Mesendoderm (in vitro differentiated cells): ENCODE results near the gene COQ2.
A peak's percentile ranks its signal among the peaks of the same experiment; 100 is the strongest.
"Not testable (repeated sequence)": the region's sequence is repeated elsewhere in the genome, so short reads cannot be mapped to it uniquely, and the experiment has no call there.

Source experiments
- DNase-seq: peaks from one replicate; pipeline ENCODE4 v3.0.0; 2013
- H2AK5ac ChIP-seq: 2 replicates; pipeline ENCODE4 v1.6.1; 2013; ENCODE audit warnings: low read length, inconsistent platforms
- H2BK120ac ChIP-seq: 2 replicates; pipeline ENCODE4 v1.6.1; 2013; ENCODE audit warnings: low read depth, mild to moderate bottlenecking, low read length, moderate library complexity, mixed read lengths
- H2BK15ac ChIP-seq: replicated peaks from 2 replicates; pipeline ENCODE4 v1.6.1; 2013; ENCODE audit warnings: low read depth, mild to moderate bottlenecking, moderate library complexity
- H2BK5ac ChIP-seq: 2 replicates; pipeline ENCODE4 v1.6.1; 2013; ENCODE audit warnings: low read length, inconsistent platforms
- H3K18ac ChIP-seq: 2 replicates; pipeline ENCODE4 v1.6.1; 2013; ENCODE audit warnings: mild to moderate bottlenecking, low read length, mixed read lengths
- H3K23ac ChIP-seq: one replicate; pipeline ENCODE4 v1.6.1; 2013; ENCODE audit warnings: low read length
- H3K27ac ChIP-seq: 2 replicates; pipeline ENCODE4 v1.5.1; 2013; ENCODE audit warnings: low read depth, mild to moderate bottlenecking, inconsistent platforms, low read length, moderate library complexity
- H3K27me3 ChIP-seq: 2 replicates; pipeline ENCODE4 v1.6.1; 2013; ENCODE audit warnings: low read length, control low read depth, mild to moderate bottlenecking, inconsistent platforms; ENCODE audit not compliant: insufficient read depth, poor library complexity
- H3K36me3 ChIP-seq: 2 replicates; pipeline ENCODE4 v1.6.1; 2013; ENCODE audit warnings: low read length, inconsistent platforms; ENCODE audit not compliant: control insufficient read depth, insufficient read depth
- H3K4ac ChIP-seq: one replicate; pipeline ENCODE4 v1.6.1; 2013; ENCODE audit warnings: low read depth, mild to moderate bottlenecking, low read length, moderate library complexity
- H3K4me1 ChIP-seq: 2 replicates; pipeline ENCODE4 v1.6.1; 2013; ENCODE audit warnings: low read depth, low read length, inconsistent platforms; ENCODE audit not compliant: control insufficient read depth
- H3K4me2 ChIP-seq: 2 replicates; pipeline ENCODE4 v1.6.1; 2013; ENCODE audit warnings: low read length
- H3K4me3 ChIP-seq: 2 replicates; pipeline ENCODE4 v1.5.1; 2013; ENCODE audit warnings: mild to moderate bottlenecking, low read length
- H3K56ac ChIP-seq: one replicate; pipeline ENCODE4 v1.6.1; 2013; ENCODE audit warnings: low read length
- H3K79me1 ChIP-seq: 2 replicates; pipeline ENCODE4 v1.6.1; 2013; ENCODE audit warnings: low read length, inconsistent platforms
- H3K79me2 ChIP-seq: 2 replicates; pipeline ENCODE4 v1.6.1; 2013; ENCODE audit warnings: mild to moderate bottlenecking, low read length; ENCODE audit not compliant: control insufficient read depth, insufficient read depth
- H3K9ac ChIP-seq: 2 replicates; pipeline ENCODE4 v1.6.1; 2013; ENCODE audit warnings: low read length, inconsistent platforms
- H4K5ac ChIP-seq: one replicate; pipeline ENCODE4 v1.6.1; 2013; ENCODE audit warnings: low read length
- H4K8ac ChIP-seq: one replicate; pipeline ENCODE4 v1.6.1; 2013; ENCODE audit warnings: low read depth, mild to moderate bottlenecking, control low read depth, low read length, moderate library complexity
- WGBS: extraction: QIAGEN DNeasy Blood & Tissue Kit; methylation state at CpG from one replicate; pipeline ENCODE4 v1.1.7; 2013; ENCODE audit warnings: low lambda C conversion rate, missing lambda C conversion rate; ENCODE audit not compliant: insufficient coverage; ENCODE audit errors: extremely low coverage; 5-methylcytosine and 5-hydroxymethylcytosine counted together

The COQ2 gene

DNA sequence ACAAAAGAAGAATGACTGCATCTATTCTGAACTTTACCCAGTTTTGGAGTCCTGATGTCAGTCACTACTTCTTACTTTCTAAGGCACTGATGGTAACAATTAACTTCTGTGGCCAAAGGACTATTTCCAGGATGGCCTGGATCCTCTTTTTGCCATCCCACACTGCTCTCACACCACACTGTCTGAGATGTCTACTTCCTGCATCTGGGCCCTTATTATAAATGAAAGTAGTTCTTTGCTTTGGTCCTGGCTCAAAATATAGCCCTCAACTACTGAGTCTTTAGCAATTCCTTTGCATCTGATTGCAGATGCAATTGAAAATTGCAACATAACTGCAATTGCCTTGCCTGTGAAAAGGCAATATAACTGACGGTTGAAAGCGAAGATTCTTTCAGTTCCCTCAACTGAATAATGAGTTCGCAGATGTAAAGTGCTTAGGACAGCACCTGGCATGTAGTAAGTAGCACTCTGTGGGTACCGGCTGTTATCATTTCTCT lies 44.2 kb downstream of the COQ2 start:
- DNase-seq, result no peak
- H3K36me3 ChIP-seq, result no peaks in the 10 kb centered on the region
- H3K9ac ChIP-seq, result no peak overlapping the region
- no peak overlapping the region for H3K4me2 ChIP-seq
- no peak overlapping the region for H2BK15ac ChIP-seq
- H3K79me2 ChIP-seq, result no peaks in the 10 kb centered on the region
- no peak overlapping the region for H3K27ac ChIP-seq
- H3K27me3 ChIP-seq, result no peaks in the 10 kb centered on the region
- H3K23ac ChIP-seq, result no peak overlapping the region
- no peak overlapping the region for H2BK5ac ChIP-seq
- H2BK120ac ChIP-seq, result no peak overlapping the region
- H3K4me1 ChIP-seq, result no peaks in the 10 kb centered on the region
- H3K56ac ChIP-seq, result no peak overlapping the region
- H3K18ac ChIP-seq, result no peak overlapping the region
- H4K8ac ChIP-seq, result no peak overlapping the region
- H3K79me1 ChIP-seq, result no peaks in the 10 kb centered on the region
- no peak overlapping the region for H3K4me3 ChIP-seq
- H4K5ac ChIP-seq, result no peak overlapping the region
- no CpG with 5 or more reads among the region's 4 CpGs for WGBS
- no peak overlapping the region for H3K4ac ChIP-seq
- H2AK5ac ChIP-seq, result no peak overlapping the region

DNA sequence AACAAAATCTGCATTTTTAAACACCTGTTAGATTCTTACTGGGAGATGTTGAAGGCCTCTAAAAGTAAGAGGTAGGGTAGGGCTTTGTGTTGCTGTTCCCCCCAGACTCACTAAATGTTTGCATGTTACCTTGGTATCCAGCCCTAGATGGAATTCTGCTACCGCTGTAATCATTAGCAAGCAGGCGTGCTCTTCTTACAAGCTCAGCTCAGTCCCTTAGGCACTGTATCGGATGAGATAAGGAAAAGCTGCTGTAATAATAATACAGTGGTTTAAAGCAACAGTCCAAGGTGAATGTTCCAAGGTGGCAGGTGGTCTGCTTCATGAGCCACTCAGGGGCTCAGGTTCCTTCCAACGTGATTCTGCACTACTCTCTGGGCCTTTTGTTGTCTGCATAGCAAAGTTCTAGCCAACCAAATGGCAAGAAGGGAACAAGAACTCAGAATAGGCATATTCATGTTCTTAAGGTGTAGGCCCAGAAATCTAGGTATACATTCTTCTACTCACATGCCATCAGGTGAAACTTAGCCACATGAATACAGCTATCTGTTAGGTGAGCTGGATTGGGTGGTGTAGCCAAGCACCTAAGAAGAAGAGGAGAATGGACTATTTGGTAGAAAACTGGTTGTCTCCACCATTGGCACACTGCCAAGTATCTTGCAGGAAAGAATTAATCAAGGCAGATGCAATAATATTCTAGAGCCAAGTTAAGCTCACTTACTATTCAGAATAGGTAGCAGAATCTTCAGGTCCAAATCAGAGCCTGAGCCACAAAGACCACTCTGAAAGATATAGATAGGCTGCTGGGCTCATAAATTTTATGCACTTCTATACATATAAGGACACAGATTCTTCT lies 46.0 kb downstream of the COQ2 start:
- Histone ChIP-seq H3K36me3 (no peaks in the 10 kb centered on the region), H3K27ac (no peak overlapping the region), H3K23ac (no peak overlapping the region), H4K5ac (no peak overlapping the region), H3K79me1 (no peaks in the 10 kb centered on the region), H3K18ac (no peak overlapping the region), H2BK120ac (peak overlapping the region; percentile 36), H4K8ac (no peak overlapping the region), H3K4ac (peak overlapping the region; percentile 60), H3K4me1 (peaks cover 3% of the 10 kb centered on the region), H3K27me3 (no peaks in the 10 kb centered on the region), H2AK5ac (no peak overlapping the region), H3K79me2 (no peaks in the 10 kb centered on the region), H2BK5ac (no peak overlapping the region), H3K56ac (no peak overlapping the region), H3K4me2 (no peak overlapping the region), H3K4me3 (no peak overlapping the region), H2BK15ac (peak overlapping the region; percentile 28), H3K9ac (no peak overlapping the region)
- DNase-seq, result no peak
- no CpG with 5 or more reads among the region's 4 CpGs for WGBS

DNA sequence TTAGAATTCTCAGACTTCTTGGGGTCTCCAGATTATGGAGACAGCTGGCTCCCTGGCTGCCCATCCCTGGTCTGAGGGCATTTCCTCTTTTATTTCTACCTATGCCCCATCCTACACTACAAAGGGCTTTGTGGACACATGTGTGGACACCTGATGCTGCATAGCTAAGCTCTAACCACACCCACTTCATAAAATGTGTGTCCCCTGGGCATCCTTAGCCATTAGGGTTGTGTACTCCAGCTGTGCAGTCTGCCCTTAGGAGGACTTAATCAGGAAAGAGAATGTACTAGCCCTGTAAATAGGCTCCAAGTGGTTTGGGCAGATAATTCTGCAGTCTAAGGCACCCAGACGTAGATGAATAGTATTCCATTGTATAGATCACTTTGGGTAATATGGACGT lies 47.0 kb downstream of the COQ2 start:
- Histone ChIP-seq H3K56ac (no peak overlapping the region), H3K27me3 (no peaks in the 10 kb centered on the region), H3K4ac (no peak overlapping the region), H4K8ac (no peak overlapping the region), H3K4me1 (peaks cover 3% of the 10 kb centered on the region), H2BK5ac (no peak overlapping the region), H3K9ac (no peak overlapping the region), H3K23ac (no peak overlapping the region), H3K79me1 (no peaks in the 10 kb centered on the region), H2BK15ac (no peak overlapping the region), H3K4me2 (no peak overlapping the region), H3K18ac (no peak overlapping the region), H3K79me2 (no peaks in the 10 kb centered on the region), H3K36me3 (no peaks in the 10 kb centered on the region), H2BK120ac (no peak overlapping the region), H2AK5ac (no peak overlapping the region), H3K4me3 (no peak overlapping the region), H4K5ac (no peak overlapping the region), H3K27ac (no peak overlapping the region)
- no CpG with 5 or more reads among the region's 2 CpGs for WGBS
- DNase-seq, result no peak

DNA sequence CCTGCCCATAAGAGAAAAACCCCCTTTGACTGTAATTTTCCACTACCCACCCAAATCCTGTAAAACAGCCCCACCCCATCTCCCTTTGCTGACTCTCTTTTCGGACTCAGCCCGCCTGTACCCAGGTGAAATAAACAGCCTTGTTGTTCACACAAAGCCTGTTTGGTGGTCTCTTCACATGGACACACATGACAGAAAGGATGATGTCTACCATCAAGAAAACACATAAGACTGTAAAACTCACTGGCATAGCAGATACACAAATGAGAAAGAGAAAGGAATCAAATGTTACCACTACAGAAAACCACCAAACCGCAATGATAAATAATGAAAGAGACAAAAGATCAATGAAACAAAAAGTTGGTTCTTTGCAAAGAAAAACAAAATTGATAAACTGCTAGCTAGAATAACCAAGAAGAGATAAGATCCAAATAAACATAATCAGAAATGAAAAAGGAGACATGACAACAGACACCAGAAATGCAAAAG lies 48.9 kb downstream of the COQ2 start:
- H3K9ac ChIP-seq, H3K79me1 ChIP-seq, H2BK120ac ChIP-seq, H2AK5ac ChIP-seq, H3K4me2 ChIP-seq, DNase-seq, H3K36me3 ChIP-seq, H3K4me1 ChIP-seq, H3K4me3 ChIP-seq, H3K56ac ChIP-seq, H4K5ac ChIP-seq, H3K4ac ChIP-seq, H3K23ac ChIP-seq, H2BK15ac ChIP-seq, H2BK5ac ChIP-seq, H3K27ac ChIP-seq, H3K79me2 ChIP-seq, H3K27me3 ChIP-seq, H4K8ac ChIP-seq, H3K18ac ChIP-seq: not testable (repeated sequence)
- WGBS, result no CpG with 5 or more reads among the region's 3 CpGs

DNA sequence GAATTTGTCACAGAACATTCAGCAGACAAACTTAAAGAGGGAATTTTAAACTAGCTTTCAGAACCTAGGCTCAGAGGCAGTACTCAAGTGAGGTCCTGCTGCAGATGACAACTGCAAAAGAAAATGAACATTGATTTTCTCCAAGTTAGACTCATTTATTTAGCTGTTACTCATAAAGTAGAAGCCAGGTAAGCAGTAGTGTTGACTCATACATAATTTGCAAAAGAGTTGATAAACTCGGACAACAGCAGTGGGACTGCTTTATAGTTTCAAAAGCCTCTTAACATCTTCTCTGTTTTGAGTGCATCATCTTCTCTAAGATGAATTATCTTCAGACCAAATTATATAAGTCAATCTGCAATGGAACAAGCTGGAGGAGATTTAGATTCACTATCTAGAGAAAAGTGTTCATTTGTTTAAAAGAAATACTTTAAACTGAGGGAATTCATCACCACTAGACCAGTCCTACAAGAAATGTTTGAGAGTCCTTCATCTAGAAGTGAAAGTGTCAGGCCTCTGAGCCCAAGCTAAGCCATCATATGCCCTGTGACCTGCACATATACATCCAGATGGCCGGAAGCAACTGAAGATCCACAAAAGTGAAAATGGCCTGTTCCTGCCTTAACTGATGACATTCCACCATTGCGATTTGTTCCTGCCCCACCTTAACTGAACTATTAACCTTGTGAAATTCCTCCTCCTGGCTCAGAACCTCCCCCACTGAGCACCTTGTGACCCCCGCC lies 49.5 kb downstream of the COQ2 start:
- peak overlapping the region; percentile 31 for H3K27ac ChIP-seq
- peak; percentile 84 for DNase-seq
- H3K4me3 ChIP-seq, result no peak overlapping the region
- peak overlapping the region; percentile 94 for H3K18ac ChIP-seq
- no peaks in the 10 kb centered on the region for H3K27me3 ChIP-seq
- H3K56ac ChIP-seq, result peak overlapping the region; percentile 61
- H3K79me1 ChIP-seq, result no peaks in the 10 kb centered on the region
- no peak overlapping the region for H2BK15ac ChIP-seq
- no peak overlapping the region for H3K4ac ChIP-seq
- no CpG with 5 or more reads among the region's 4 CpGs for WGBS
- H2BK5ac ChIP-seq, result peak overlapping the region; percentile 29
- H3K4me1 ChIP-seq, result peaks cover 3% of the 10 kb centered on the region
- H2BK120ac ChIP-seq, result peak overlapping the region; percentile 74
- H3K79me2 ChIP-seq, result no peaks in the 10 kb centered on the region
- H2AK5ac ChIP-seq, result no peak overlapping the region
- no peak overlapping the region for H3K4me2 ChIP-seq
- H3K36me3 ChIP-seq, result no peaks in the 10 kb centered on the region
- H3K9ac ChIP-seq, result no peak overlapping the region
- H3K23ac ChIP-seq, result no peak overlapping the region
- H4K8ac ChIP-seq, result no peak overlapping the region
- H4K5ac ChIP-seq, result no peak overlapping the region
